SK-N-MC (cell line): Measurements from ENCODE around the gene PRSS35.
"Not testable (repeated sequence)": the region's sequence is repeated elsewhere in the genome, so short reads cannot be mapped to it uniquely, and the experiment has no call there.

Experiments used
- EZH2 ChIP-seq: fragments of 200-600 bp; sonication (generic); IDR thresholded peaks from one replicate; pipeline ENCODE4 v1.6.1; 2017; ENCODE audit warnings: antibody characterized with exemption
- FOXP2 ChIP-seq: optimal IDR thresholded peaks from 2 replicates; pipeline ENCODE3; 2011; ENCODE audit warnings: mild to moderate bottlenecking, moderate library complexity; ENCODE audit not compliant: insufficient read depth; ENCODE audit errors: extremely low read length, control extremely low read depth
- POLR2AphosphoS5 ChIP-seq: IDR thresholded peaks from 2 replicates; pipeline ENCODE4 v1.6.1; 2012; ENCODE audit warnings: mild to moderate bottlenecking, low read depth, low read length, borderline replicate concordance

DNA sequence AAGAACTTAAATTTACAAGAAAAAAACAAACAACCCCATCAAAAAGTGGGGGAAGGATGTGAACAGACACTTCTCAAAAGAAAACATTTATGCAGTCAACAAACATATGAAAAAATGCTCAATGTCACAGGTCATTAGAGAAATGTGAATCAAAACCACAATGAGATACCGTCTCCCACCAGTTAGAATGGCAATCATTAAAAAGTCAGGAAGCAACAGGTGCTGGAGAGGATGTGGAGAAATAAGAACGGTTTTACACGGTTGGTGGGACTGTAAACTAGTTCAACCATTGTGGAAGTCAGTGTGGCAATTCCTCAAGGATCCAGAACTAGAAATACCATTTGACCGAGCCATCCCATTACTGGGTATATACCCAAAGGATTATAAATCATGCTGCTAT lies 39.4 kb downstream of the PRSS35 start:
- TF ChIP-seq EZH2, POLR2AphosphoS5, FOXP2: not testable (repeated sequence)
